Activated CD8-positive, alpha-beta memory T cell treated with anti-CD3 and anti-CD28 coated beads, Interleukin-2, amount 10 ng/mL, durations not matched to agents 7 days and 5 days (primary cell): Measurements from ENCODE around the gene ERVMER34-1. TPM values are rescaled to one million over a fixed set of nuclear protein-coding genes. Genes with fewer than 3 reads are reported as not detected.

ENCODE experiments used
- ATAC-seq: fragments of 150-1000 bp; cut with Tn5 transposase; one replicate; pipeline ENCODE4 v1.10.0; 2021; ENCODE audit warnings: moderate library complexity
- CTCF ChIA-PET: fragments of 350-600 bp; sonication (Branson Sonifier 250); formaldehyde crosslinking; loops from one replicate; lab custom pipeline; 2021; ENCODE audit warnings: antibody characterized with exemption; lab: Charles Lee
- DNase-seq: peaks from one replicate; pipeline ENCODE4 v3.0.0-alpha.2; 2020
- H3K27ac Mint-ChIP-seq: one replicate; pipeline ENCODE4 v1.8.0; 2021; ENCODE audit warnings: mild to moderate bottlenecking, mixed read lengths
- H3K27me3 Mint-ChIP-seq: one replicate; pipeline ENCODE4 v1.8.0; 2021; ENCODE audit warnings: mixed read lengths
- H3K36me3 Mint-ChIP-seq: one replicate; pipeline ENCODE4 v1.8.0; 2021; ENCODE audit warnings: mild to moderate bottlenecking, mixed read lengths
- H3K4me1 Mint-ChIP-seq: one replicate; pipeline ENCODE4 v1.8.0; 2021; ENCODE audit warnings: mixed read lengths
- H3K4me3 Mint-ChIP-seq: one replicate; pipeline ENCODE4 v1.8.0; 2021; ENCODE audit warnings: mild to moderate bottlenecking, moderate library complexity, mixed read lengths
- H3K9me3 Mint-ChIP-seq: one replicate; pipeline ENCODE4 v1.8.0; 2022; ENCODE audit warnings: low read depth, mixed read lengths
- total RNA-seq, 2 experiments: library from RNA; stranded (reverse); gene quantifications; one replicate each; pipeline ENCODE4 v1.2.3, GENCODE V29; 2021

ERVMER34-1 gene
- total RNA-seq, 2 experiments from 2014 or later = not detected

DNA sequence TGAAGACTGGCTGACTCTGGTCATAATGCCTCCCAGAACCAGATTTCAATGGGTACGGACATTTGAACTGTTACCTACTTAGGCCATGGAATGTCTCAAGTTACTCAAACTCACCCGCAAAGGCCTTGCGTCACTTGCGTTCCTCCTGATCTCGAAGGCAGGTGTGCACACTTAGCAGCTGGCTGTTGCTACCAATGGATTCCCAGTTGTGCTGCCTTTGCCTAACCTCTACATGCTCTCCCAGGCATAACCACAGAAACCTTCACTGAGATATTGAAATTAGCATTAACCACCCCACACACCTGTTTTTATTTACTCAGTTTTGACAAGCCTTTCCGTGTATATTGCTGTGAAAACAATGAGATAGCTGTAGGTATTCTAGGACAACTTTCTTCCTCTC, 2.8 kb downstream of the ERVMER34-1 start:
- H3K27me3 Mint-ChIP-seq = peaks cover 53% of the 10 kb centered on the region
- no peak overlapping the region for H3K27ac Mint-ChIP-seq
- peaks cover 10% of the 10 kb centered on the region for H3K4me1 Mint-ChIP-seq
- no peaks in the 10 kb centered on the region for H3K36me3 Mint-ChIP-seq
- H3K9me3 Mint-ChIP-seq = no peaks in the 10 kb centered on the region
- DNase-seq = no peak
- H3K4me3 Mint-ChIP-seq = no peak overlapping the region
- CTCF ChIA-PET = interaction anchor here (0.8 kb wide), 1 partner anchor 352 kb away, joined by 3 read pairs; no protein-coding TSS in a partner anchor
- ATAC-seq = no peak

DNA sequence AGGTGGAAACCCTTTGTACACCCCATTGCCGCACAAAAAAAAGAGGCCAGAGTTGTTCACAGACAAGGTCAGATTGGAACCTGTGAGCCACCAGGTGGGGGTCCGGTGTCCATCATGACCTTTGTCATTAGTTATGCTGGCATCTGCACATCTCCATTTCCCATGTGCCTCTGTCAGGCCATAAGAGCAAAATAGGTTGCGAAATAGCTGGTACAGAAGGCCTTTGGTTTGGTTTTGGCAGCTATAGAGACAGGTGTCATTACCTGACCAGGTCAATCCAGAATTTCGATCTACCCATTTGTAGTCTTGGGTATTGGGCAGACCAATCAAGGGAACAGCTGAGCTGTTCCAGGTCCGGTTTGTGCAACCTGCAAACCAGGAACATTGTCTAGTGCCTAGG, 6.6 kb downstream of the ERVMER34-1 start:
- ATAC-seq = no peak
- Mint-ChIP-seq H3K4me3 (no peak overlapping the region), H3K27me3 (peaks cover 19% of the 10 kb centered on the region), H3K27ac (no peak overlapping the region), H3K36me3 (no peaks in the 10 kb centered on the region), H3K4me1 (no peaks in the 10 kb centered on the region), H3K9me3 (no peaks in the 10 kb centered on the region)
- CTCF ChIA-PET = no interaction called here
- DNase-seq = no peak

DNA sequence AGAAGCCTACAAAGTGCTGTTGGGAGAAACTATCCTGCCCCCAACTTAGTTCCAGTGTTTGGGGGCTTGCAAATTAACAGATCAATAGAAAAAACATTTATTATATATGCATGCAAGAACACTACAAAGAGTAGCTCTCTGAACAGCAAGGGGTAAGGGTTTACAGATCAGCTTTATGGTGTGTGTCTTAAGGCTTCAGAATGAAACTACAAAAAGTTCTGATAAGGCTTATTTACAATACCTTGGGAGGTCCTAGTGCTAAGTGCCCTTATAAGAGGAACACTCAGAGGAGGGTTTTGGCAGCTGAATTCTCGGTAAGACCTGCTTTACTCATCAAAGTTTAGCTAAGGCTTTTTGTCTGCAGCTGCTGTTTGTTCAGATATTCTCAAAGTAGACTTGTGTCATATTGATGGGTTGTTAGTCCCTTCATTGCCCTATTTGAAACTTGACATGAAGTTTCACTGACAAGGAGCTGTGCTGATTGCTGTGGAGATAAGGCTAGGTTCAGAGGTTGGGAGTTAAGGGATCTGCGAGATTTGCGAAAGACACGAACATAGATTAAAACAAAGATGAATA, 7.7 kb downstream of the ERVMER34-1 start:
- DNase-seq = no peak
- no peaks in the 10 kb centered on the region for H3K4me1 Mint-ChIP-seq
- H3K27ac Mint-ChIP-seq = no peak overlapping the region
- peaks cover 17% of the 10 kb centered on the region for H3K27me3 Mint-ChIP-seq
- no peaks in the 10 kb centered on the region for H3K36me3 Mint-ChIP-seq
- CTCF ChIA-PET = no interaction called here
- H3K4me3 Mint-ChIP-seq = no peak overlapping the region
- ATAC-seq = no peak
- no peaks in the 10 kb centered on the region for H3K9me3 Mint-ChIP-seq

DNA sequence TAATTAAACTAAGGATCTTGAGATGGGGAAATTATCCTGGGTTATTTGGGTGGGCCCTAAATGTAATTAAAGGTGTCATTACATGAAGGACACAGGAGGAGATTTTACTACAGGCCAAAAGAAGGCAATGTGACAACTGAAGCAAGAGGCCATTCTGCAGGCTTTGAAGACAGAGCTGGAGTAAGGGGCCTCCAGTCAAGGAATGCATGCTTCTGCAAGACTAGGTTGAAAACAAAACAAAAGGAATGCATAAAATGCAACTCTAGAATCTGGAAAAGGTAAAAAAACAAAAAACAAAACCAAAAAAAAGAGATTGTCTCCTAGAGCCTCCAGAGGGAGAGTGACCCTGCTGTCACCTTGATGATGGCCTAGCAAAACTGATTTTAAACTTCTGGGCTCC, 21.6 kb downstream of the ERVMER34-1 start:
- H3K27me3 Mint-ChIP-seq = peaks cover 10% of the 10 kb centered on the region
- ATAC-seq = no peak
- no peak for DNase-seq
- no peaks in the 10 kb centered on the region for H3K36me3 Mint-ChIP-seq
- CTCF ChIA-PET = no interaction called here
- H3K9me3 Mint-ChIP-seq = no peaks in the 10 kb centered on the region
- H3K4me1 Mint-ChIP-seq = no peaks in the 10 kb centered on the region
- H3K4me3 Mint-ChIP-seq = no peak overlapping the region
- no peak overlapping the region for H3K27ac Mint-ChIP-seq

DNA sequence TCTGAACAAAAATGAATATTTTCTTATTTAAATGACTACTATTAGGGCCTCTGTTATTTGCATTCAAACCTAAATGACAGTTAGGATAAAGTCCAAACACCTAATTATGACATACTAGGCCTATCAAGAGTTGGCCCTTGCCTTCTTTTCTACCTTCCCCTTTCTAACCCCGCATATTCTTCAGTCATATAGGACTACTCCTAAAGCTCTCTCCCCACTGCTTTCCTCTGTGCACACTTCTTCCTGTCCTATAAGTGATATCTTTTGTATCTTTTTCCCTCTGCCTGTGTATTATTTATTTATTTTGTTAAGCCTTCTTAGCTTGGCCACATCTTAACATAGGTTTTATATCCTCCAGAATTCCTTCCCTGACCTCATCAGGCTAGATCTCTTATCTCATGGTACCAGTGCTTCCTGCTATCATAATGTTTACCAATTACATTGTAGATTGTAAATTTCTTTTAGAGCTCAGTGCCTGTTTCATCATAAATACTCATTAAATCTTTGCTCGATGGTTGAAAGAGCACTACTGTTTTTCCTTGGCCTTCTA, 22.5 kb downstream of the ERVMER34-1 start:
- Mint-ChIP-seq H3K27ac (no peak overlapping the region), H3K9me3 (no peaks in the 10 kb centered on the region), H3K36me3 (no peaks in the 10 kb centered on the region), H3K4me3 (no peak overlapping the region), H3K4me1 (peaks cover 1% of the 10 kb centered on the region), H3K27me3 (peaks cover 7% of the 10 kb centered on the region)
- CTCF ChIA-PET = no interaction called here
- DNase-seq (no peak), ATAC-seq (no peak)

DNA sequence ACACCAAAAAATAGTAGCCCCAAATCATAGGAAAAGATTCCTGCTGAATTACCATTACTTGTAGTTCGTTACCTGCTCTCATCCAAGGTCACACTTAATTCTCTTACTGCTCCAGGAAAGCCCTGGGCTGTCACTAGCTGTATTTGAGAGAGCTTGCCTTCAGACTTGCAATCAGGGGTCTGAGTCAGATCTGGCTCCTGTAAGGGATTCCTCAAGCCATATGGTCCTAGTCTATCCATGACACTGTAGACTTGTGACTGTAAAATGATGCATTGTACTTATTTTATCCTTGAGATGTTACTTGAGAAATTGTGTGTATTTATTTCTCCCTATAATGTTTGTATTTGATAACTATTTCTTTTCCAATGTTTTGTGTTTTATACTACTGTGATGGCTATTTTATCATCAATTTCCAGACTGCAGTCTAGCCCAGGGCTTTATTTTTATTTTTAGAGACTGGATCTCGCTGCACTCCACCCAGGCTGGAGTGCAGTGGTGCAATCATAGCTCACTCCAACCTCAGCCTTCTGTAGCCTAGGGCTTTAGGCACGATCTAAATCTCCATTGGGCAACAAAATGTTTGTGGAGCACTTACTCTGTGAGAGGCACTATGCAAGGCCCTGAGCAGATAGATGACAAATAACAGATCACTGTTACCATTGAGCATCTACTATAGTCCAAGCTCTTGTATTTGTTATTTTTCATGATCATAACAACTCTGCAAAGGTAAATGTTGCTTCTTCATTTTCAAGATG, 24.2 kb downstream of the ERVMER34-1 start:
- Mint-ChIP-seq H3K27ac (no peak overlapping the region), H3K27me3 (peaks cover 7% of the 10 kb centered on the region), H3K9me3 (no peaks in the 10 kb centered on the region), H3K36me3 (no peaks in the 10 kb centered on the region), H3K4me1 (peaks cover 9% of the 10 kb centered on the region), H3K4me3 (no peak overlapping the region)
- CTCF ChIA-PET = interaction anchor here (0.9 kb wide), 1 partner anchor 181 kb away, joined by 3 read pairs; no protein-coding TSS in a partner anchor
- ATAC-seq (no peak), DNase-seq (no peak)

DNA sequence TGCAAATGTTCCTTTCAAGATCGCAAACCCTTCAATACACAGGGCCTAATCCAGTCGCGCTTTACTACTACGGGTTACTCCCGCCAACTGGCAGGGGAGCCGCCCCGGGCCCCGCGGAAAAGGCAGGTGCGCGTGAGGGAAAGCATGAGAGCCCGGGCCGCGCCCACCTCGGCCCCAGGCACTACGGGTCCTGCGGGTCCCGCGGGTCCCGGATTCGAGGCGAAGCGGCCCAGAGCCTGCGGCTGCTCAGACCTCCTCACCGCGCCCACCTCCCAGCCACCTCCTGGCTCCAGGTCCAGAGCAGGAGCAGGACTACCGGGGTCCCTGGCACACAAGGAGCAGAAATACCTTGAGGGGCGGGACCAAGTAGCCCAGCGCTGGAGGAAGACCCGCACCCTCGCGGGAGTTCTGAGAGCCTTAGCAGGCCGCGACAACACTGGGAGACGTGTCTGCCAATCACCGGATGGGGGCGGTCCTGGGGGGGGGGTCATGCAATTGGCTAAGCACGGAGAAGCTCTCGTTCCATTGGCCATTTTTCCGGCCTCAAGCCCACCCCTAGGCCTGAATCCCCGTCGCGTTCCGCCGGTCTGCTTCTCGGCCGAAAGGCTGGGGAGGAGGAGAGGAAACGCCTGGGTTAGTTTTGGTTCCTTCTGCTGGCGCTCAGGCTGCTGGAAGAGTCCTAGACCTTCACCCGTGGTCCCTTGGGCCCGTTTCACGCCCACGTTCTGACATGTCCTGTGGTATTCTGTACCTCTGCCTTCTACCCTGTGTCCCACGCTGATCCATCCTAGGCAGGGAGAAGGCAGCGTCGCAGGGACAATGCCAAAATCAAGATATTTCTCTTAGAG, 29.0 kb downstream of the ERVMER34-1 start:
- CTCF ChIA-PET = interaction anchor here (0.9 to 1.4 kb wide), 3 partner anchors 10 to 59 kb away, joined by 3 to 6 read pairs (median 3); no protein-coding TSS in a partner anchor
- Mint-ChIP-seq H3K4me3 (peak overlapping the region; percentile 83), H3K27me3 (peaks cover 7% of the 10 kb centered on the region), H3K36me3 (peaks cover 18% of the 10 kb centered on the region), H3K9me3 (no peaks in the 10 kb centered on the region), H3K4me1 (peaks cover 24% of the 10 kb centered on the region), H3K27ac (peak overlapping the region; percentile 84)
- DNase-seq = peak; percentile 95
- peak; percentile 98 for ATAC-seq

DNA sequence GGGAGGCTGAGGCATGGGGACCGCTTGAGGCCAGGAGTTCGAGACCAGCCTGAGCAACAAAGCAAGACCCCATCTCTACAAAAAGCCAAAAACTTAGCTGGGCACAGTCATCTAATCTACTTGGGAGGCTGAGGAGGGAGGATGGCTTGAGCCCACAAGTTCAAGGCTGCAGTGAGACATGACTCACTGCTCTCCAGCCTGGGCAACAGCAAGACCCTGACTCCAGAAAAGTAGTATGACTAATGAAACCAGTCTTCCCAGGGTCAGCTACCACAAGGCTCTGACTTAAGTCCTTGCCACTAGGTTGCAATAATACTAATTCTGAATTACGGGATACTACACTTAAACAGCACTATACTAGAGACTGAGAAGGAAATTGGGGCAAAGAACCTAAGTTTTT, 33.1 kb downstream of the ERVMER34-1 start:
- CTCF ChIA-PET = no interaction called here
- ATAC-seq (no peak), DNase-seq (no peak)
- Mint-ChIP-seq H3K9me3 (no peaks in the 10 kb centered on the region), H3K27me3 (no peaks in the 10 kb centered on the region), H3K4me1 (peaks cover 50% of the 10 kb centered on the region), H3K4me3 (no peak overlapping the region), H3K36me3 (peaks cover 54% of the 10 kb centered on the region), H3K27ac (peak overlapping the region; percentile 34)

DNA sequence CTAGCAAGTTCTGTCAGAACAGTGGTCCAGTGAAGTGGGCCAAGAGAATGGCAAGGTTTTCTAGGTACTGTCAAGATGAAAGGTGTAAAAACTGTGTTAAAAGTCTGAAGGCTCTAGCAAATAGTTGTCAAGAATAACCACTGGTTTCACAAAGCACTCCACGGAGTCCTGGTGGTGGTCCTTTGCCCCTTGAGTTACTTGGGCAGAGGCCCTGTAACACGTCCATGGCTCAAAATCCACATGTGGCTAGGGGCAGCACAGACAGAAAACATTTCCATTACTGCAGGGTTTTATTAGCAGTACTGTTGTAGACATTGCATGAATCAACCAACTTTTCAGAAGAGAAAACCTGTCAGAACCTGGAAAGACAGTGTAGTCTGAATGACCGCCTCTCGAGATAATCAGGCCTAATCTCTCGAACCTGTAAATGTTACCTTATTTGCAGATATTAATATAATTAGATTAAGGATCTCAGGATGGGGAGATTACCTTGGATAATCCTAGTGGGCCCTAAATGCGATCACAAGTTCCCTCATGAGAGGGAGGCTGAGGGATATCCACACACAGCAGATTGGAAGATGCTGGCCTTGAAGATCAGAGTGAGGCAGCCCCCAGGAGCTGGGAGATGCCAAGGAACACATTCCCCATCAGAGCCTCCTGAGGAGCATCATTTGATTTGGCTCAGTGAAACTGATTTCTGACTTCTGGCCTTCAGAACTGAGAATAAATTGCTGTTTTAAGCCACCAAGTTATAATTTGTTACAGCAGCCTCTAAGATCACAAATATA, 34.7 kb downstream of the ERVMER34-1 start:
- Mint-ChIP-seq H3K9me3 (no peaks in the 10 kb centered on the region), H3K4me1 (peaks cover 47% of the 10 kb centered on the region), H3K27ac (peak overlapping the region; percentile 28), H3K27me3 (no peaks in the 10 kb centered on the region), H3K4me3 (no peak overlapping the region), H3K36me3 (peaks cover 55% of the 10 kb centered on the region)
- CTCF ChIA-PET = no interaction called here
- no peak for ATAC-seq
- no peak for DNase-seq

DNA sequence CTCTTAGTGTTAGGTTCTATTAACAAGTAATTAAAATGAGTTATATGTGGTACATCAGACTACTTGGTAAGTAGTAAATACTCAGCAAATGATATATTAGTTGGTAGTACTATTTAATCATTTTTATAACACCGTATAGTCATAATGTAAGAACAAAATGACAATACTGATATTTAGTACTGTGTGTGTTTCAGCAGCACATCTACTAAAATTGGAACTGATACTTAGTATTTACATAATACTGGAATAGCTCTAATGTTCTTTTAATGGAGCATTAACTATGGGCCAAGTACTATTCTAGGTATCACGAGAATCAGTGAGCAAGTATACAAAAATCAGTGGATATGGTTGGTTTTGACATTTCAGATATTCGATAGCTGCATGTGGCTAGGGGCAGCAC, 35.3 kb downstream of the ERVMER34-1 start:
- peaks cover 50% of the 10 kb centered on the region for H3K4me1 Mint-ChIP-seq

DNA sequence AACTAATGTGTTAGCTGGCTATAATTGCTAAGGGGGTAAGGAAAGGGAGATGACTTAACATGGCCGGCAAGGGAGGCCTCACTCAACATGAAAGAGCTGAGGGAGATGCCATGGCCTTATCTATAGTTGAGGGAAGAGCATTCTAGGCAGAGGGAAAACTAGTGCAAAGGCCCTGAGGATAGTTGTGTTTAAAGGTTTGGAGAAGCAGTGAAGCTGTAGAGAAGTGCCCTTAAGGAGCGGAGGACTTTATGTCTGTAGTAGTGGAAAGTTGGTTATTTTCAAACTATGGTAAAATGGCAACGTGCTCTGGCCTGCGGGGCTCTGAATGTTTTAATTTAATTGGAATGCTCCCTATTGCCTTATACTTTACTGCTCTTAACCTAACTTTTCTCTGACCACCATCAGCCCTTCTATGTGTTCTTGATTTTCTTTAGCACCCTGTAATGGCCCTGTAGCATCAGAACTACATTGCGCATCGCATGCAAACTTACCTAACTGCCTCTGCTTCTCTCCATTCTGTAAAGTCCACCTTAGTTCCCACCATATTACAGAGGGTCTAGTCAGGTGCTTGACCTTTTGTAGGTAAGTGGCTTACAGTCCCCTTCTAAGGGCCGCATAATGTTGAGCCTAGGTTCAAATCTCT, 35.8 kb downstream of the ERVMER34-1 start:
- ATAC-seq = no peak
- no peak for DNase-seq
- Mint-ChIP-seq H3K4me3 (peak overlapping the region; percentile 91), H3K27me3 (no peaks in the 10 kb centered on the region), H3K27ac (peak overlapping the region; percentile 97), H3K36me3 (peaks cover 49% of the 10 kb centered on the region), H3K4me1 (peaks cover 55% of the 10 kb centered on the region), H3K9me3 (no peaks in the 10 kb centered on the region)
- CTCF ChIA-PET = no interaction called here

More for the DNA sequence above, 35.3 kb downstream of the ERVMER34-1 start:
- Mint-ChIP-seq H3K27me3 (no peaks in the 10 kb centered on the region), H3K4me3 (no peak overlapping the region), H3K9me3 (no peaks in the 10 kb centered on the region), H3K36me3 (peaks cover 53% of the 10 kb centered on the region), H3K27ac (peak overlapping the region; percentile 28)
- CTCF ChIA-PET = no interaction called here
- ATAC-seq (no peak), DNase-seq (no peak)

DNA sequence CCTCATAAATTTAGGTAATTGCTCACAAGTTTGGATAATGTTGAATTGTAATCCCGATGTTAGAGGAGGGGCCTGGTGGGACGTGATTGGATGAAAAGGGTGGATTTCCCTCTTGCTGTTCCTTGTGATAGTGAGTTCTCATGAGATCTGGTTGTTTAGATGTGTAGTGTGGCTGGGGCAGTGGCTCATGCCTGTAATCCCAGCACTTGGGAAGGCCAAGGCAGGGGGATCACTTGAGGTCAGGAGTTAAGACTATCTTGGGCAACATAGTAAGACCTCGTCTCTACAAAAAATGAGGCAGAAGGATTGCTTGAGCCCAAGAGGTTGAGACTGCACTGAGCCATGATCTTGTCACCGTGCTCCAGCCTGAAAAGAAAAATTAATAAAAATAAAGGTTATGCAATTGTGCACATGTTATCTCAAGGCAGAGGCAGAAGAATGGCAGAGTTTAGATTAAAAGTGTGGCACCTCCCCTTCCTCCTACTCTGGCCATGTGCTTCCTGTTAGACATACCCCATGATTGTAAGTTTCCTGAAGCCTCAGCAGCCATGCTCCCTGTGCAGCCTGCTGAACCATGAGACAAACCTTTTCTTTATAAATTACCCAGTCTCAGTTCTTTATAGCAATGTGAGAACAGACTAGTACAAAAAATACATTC, 36.5 kb downstream of the ERVMER34-1 start:
- no peak for ATAC-seq

More for the DNA sequence above, 36.5 kb downstream of the ERVMER34-1 start:
- H3K4me1 Mint-ChIP-seq = peaks cover 54% of the 10 kb centered on the region
- H3K36me3 Mint-ChIP-seq = peaks cover 45% of the 10 kb centered on the region
- no peak for DNase-seq
- no peaks in the 10 kb centered on the region for H3K9me3 Mint-ChIP-seq
- H3K27ac Mint-ChIP-seq = peak overlapping the region; percentile 97
- H3K4me3 Mint-ChIP-seq = peak overlapping the region; percentile 91
- CTCF ChIA-PET = no interaction called here
- H3K27me3 Mint-ChIP-seq = no peaks in the 10 kb centered on the region
